Measurements from ENCODE around the gene USP5.
A peak's percentile ranks its signal among the peaks of the same experiment; 100 is the strongest.
"Not testable (repeated sequence)": the region's sequence is repeated elsewhere in the genome, so short reads cannot be mapped to it uniquely, and the experiment has no call there.

Gene USP5

DNA sequence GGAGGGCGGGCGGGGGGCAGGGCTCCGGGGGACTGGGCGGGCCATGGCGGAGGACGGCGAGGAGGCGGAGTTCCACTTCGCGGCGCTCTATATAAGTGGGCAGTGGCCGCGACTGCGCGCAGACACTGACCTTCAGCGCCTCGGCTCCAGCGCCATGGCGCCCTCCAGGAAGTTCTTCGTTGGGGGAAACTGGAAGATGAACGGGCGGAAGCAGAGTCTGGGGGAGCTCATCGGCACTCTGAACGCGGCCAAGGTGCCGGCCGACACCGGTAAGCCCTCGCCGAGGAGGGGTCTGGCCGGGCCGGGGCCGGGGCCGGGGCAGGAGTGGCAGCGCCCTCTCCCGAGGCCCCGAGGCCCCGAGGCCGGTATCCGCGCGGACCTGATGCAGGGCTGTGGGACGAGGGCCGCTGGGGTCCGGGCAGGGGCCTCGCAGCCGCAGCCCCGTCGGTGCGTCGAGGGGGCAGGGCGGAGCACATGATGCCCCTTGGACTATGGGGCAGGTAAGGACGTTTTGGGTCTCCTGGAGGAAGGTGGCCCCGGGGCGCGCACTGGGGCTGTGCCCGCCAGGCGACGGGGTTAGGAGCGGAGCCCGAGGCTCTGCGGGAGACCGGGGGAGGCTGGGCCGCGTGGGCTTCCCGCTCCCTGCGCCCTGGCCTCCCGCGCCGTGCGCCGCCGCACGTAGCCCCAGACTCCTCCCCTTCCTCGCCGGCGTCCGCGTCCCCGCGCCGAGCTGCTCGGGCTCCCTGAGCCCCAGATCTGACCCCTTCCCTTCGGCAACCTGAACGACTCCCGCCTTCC lies 15.7 kb downstream of the USP5 start, which contains the start of gene TPI1:
TPI1 (plus strand) TSS at position 119 of the 798 bp plus-strand sequence; CDS start at position 155, 36 bp downstream.
- peak; percentile 90 for DNase-seq

DNA sequence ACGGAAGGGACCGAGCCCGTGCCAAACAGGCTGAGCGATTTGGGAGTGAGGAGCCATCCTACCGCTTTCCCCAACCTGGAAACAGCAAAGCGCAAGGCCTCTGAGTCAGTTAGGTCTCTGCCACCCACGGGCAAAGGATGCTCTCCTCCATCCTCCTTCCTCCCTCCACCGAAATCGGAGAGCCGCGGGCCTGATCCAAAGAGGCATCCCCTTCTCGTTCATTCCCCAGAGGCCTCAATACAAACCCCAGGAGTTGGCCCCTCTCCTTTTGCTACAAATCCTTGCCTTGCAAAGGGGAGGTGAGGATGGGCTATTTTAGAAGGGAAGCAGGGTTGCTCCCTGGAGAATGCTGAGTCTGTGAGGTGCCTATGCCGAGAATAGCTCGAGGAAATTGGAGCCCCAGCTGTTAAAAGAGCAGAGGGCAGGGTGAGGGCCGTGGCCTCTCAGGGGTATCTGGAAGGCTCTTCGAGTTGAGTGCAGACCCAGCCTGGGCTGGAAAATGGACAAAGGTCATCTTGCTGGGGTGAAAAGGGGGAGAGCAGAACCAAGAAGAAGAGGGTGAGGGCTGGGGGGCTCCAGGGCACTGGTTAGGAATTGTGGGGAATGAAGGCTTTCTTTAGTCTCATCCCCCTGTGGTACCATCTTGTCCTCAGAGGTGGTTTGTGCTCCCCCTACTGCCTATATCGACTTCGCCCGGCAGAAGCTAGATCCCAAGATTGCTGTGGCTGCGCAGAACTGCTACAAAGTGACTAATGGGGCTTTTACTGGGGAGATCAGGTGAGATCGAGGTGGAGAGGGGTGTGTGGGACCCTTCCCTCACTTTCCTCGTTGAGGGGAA lies 16.5 kb downstream of the USP5 start:
- no peak for DNase-seq

DNA sequence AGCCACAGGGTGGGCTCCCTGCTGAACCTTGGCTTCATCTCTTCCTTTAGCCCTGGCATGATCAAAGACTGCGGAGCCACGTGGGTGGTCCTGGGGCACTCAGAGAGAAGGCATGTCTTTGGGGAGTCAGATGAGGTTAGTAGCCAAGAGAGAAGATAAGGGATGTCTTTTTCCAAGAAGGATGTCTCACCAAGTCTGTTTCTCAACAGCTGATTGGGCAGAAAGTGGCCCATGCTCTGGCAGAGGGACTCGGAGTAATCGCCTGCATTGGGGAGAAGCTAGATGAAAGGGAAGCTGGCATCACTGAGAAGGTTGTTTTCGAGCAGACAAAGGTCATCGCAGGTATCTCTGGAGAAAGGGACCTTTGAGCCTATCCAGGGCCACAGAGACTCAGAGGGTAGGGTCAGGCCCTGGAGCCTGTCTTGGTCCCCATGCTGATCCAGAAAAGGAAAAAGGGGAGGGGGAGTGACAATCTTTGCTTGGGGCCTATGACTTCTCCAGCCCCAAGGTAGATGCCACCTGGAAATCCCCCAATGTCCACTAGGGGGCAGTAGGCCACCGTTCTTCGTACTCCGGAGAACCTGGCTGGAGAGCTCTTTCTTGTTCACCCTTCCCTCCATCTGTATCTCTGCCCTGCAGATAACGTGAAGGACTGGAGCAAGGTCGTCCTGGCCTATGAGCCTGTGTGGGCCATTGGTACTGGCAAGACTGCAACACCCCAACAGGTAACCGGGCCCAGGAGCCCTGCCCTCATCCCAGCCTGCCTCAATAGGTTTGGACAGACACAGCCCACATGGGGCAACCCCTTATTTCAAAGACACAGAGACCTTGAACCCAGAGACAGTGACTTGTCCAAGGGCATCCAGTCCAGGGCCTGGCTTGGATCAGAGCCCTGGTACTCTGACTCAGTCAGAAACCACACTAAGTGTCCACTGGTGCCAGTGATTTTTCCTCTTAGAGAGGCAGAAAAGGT lies 17.4 kb downstream of the USP5 start:
- DNase-seq = peak; percentile 75

DNA sequence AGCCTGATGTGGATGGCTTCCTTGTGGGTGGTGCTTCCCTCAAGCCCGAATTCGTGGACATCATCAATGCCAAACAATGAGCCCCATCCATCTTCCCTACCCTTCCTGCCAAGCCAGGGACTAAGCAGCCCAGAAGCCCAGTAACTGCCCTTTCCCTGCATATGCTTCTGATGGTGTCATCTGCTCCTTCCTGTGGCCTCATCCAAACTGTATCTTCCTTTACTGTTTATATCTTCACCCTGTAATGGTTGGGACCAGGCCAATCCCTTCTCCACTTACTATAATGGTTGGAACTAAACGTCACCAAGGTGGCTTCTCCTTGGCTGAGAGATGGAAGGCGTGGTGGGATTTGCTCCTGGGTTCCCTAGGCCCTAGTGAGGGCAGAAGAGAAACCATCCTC lies 18.4 kb downstream of the USP5 start:
- not testable (repeated sequence) for DNase-seq

DNA sequence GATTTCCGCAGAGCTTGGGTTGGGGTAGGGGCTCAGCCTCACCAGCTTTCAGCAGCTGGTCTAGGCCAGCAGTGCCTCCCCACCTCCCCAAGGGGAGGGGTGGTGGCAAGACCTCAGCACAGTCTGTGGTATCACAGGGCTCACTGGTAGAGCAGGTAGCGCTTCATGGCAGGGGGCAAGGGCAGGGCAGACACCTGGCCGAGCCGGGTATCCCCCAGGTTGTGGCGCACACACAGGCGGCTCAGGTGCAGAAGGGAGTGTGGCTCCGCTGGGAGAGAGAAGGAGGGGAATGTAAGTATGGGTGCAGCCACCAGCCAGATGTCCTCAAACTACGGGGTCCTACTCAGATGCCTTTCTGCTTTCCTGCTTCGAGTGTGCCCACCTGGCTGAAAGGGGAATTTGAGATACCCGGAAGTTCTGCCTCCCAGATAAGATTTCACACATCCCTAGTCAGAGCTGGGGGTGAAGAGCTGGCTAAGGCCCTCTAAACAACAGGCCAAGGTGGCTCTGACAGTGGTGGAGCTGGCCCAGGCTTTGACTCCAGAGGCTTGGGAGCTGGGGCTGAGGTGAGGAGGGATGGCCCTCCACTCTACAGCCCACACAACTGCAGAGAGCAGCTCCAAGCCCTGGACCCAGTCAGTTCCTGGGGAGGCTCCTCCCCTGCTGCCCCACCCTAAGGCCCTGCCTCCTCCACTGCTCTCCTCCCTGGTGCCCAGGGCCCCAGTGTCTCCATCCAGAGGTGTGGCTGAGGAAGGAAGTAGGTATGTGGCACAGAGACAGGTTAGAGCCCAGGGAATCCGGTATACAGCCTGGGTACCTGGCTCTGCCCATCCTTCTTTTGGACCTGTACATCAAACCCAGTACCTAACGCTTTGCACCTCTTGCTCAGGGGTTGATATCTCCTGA lies 19.4 kb downstream of the USP5 start:
- DNase-seq = no peak

DNA sequence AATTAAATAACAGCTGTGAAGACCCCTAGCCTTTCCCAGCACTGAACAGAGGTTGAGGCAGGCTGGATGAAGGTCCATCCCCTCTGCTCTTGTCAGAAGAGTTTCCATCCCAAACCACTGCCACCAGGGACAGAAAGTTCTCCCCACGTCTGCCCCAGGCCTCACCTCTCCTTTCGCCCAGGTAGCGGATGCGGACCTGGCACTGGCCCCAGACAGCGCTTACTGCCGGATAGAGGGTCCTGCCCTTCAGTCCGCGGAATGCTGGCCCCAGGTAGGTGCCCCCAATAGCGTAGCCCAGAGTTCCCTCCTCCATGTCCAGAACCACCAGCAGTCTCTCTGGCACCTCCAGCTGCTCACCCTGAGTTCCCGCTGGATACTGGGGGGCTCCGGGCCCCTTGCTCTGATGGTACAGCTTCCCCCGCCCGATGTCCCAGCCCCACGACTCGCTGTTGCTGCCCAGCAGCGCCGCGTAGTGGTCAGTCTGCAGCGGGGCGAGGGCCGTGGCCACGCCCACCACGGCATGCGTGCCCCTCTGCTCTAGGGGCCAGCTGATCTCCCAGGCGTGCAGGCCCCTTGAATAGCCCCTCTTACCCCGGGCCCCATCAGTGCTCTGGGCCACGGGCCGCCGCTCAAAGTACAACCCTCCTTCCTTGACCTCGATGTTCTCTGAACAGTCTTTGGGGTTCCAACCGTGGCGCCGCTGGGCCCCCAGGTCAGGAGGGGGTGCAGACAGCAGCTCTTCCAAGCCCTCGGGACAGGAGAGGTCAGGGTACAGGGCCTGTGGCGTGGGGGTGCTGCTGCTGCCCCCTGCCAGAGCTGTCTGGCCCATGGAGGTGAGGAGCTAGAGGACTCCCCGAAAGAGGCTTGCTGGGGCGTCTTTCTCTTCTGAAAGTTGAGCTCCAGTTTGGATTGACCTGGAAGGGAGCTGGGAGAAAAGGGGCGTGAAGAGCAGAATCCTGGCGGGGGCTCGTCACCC lies 20.4 kb downstream of the USP5 start:
- DNase-seq = peak; percentile 85

DNA sequence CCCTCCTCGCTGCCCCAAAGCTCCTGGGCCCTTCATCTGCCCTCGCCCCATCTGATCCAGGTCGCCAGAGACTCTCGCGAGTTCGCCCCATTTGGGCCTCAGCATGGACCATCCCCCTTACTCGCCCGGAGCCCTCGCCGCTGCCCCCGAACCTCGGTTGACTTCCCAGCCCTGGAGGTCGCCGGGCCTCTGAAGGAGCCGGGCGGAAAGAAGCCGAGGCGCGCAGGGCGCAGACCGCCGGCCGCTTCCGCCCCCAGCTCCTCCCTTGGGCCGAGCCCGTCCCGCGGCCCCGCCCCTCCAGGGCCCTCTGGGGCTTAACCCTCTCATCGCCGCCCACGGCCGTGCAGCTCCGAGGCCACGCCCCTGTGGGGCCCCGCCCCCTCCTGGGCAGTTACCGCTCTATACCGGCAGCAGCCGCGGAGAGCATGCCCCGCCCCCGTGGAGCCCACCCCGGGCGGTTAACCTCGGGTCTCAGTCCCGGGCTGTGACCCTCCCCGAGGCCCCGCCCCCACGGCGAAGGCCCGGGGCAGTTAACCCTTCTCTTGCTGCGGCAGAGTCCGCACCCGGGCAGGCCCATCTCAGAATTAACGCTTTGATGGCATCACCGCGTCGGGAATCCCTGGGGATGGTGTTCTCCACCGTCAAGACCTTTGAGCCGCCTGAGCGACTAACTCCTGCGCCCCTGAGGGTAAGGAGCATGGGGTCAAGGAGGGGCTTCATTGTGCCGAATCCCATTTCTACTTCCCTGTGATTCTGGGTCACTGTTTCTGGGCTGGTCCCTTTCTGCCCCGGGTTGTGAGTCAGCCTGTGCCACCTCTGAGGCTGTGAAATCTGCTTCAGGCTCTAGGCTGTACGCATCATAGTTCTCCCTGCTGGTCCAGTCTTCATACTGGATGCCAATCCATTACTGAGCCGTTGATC lies 21.4 kb downstream of the USP5 start, which contains the start of gene SPSB2:
SPSB2 (minus strand) TSS at position 210 of the 921 bp plus-strand sequence. CDS start 402 bp downstream, outside the sequence.
- peak; percentile 91 for DNase-seq

DNA sequence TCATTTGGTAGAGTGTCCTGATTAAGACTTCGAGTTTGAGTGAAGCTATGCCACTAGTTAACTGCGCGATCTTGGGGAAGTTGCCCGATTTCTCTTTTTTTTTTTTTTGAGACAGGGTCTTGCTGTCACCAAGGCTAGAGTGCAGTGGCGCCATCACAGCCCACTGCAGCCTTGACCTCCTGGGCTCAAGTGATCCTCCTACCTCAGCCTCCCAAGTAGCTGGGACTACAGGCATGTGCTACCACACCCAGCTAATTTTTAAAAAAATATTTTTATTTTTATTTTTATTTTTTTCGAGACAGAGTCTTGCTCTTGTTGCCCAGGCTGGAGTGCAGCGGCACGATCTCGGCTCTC lies 22.0 kb downstream of the USP5 start:
- DNase-seq = not testable (repeated sequence)

DNA sequence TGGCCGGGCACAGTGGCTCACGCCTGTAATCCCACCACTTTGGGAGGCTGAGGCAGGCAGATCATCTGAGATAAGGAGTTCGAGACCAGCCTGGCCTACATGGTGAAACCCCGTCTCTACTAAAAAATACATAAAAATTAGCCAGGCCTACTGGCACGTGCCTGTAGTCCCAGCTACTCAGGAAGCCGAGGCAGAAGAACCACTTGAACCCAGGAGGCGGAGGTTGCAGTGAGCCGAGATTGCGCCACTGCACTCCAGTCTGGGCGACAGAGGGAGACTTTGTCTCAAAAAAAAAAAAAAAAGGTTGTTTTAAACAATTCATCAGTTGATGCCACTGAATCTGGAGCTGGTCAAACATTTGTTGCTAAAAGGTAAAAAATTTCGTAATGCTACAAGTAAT lies 27.9 kb downstream of the USP5 start:
- not testable (repeated sequence) for DNase-seq

DNA sequence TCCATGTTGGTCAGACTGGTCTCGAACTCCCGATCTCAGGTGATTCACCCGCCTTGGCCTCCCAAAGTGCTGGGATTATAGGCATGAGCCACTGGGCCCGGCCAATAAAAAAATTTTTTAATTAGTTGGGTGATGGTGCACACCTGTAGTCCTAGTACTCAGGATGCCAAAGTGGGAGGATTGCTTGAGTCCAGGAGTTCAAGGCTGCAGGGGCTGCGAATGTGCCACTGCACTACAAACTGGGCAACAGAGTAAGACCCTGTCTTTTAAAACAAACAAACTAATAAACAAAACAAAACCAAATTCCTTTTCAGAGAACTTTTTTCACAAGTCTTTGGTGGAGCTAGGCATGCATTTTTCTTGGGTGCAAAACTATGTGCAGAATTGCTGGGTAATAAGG lies 31.3 kb downstream of the USP5 start:
- DNase-seq = no peak

DNA sequence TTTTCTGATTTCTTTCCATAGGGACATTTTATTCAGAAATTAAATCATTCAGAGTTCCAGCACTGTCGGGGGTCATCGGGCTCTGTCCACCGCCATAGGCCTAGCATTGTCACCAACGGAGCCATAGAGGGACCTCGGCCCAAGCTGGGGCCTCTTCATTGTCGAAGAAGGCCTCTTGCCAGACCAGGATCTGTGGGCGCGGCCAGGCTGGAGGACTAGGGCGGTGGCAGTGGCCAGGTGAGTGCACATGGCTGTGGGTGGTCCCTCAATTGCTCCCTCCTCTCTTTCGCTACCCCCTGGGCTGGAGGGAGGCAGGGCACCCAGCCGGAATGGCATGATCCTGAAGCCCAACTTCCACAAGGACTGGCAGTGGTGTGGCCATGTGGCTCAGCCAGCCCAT lies 31.7 kb downstream of the USP5 start:
- no peak for DNase-seq

DNA sequence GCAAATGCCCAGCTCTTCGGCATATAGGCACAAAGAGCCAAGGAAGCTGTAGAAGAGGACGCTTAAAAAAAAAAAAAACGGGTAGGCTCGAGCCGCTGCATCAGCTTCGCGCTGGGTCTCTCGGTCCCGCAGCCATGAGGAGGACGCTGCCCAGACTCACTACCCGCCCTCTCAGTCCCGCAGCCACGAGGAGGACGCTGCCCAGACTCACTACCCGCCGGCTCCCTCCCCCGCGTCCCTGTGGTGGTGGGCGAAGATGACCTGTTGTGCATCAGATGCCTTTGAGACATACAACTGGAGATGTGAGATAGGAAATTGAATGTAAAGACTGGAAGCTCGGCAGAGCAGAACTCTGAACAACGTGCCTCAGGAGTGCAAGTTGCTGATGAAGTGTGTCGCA lies 32.6 kb downstream of the USP5 start:
- DNase-seq = no peak

DNA sequence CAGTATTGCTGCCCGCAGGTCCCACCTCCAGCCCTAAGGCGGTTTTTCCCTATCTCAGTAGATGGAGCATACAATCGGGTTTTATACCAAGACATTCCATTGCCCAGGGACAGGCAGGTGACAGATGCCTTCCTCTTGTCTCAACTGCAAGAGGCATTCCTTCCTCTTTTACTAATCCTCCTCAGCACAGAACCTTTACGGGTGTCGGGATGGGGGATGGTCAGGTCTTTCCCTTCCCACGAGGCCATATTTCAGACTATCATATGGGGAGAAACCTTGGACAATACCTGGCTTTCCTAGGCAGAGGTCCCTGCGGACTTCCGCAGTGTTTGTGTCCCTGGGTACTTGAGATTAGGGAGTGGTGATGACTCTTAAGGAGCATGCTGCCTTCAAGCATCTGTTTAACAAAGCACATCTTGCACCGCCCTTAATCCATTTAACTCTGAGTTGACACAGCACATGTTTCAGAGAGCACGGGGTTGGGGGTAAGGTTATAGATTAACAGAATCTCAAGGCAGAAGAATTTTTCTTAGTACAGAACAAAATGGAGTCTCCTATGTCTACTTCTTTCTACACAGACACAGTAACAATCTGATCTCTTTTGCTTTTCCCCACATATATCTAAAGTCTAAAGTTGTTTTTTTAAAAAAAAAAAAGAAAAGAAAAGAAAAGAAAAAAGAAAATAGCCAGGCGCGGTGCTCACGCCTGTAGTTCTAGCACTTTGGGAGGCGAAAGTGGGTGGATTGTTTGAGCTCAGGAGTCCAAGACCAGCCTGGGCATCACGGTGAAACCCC lies 34.5 kb downstream of the USP5 start:
- DNase-seq = not testable (repeated sequence)

DNA sequence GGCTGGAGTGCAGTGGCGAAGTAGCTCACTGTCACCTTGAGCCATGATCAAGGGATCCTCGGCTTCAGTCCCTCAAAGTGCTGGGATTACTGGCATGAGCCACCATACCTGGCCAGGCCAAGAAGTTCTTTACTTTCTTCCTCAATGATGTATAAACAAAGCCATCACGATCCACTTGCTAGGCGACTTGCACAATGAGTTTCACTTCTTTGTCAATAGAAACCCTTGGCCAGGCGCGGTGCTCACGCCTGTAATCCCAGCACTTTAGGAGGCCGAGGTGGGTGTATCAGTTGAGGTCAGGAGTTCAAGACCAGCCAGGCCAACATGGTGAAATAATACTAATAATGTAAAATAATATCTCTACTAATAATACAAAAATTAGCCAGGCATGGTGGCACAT lies 35.5 kb downstream of the USP5 start:
- no peak for DNase-seq

DNA sequence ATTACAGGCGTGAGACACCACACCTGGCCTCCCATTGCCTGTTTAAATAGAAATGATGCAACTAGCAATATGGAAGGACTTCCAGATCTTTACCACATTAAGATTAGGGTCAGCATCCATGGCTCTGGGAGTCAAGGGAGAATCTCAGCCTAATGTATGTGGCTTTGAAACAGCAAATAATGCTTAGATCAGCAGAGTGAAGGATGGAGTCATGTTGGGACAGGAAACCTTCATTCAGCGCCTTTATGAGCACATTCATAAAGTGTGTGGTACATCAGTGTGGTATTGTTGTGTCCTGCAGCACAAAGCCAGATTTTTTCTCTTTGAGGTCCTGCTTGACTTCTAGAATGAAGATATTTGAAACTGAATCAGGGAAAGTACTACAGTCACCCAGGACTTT lies 36.4 kb downstream of the USP5 start:
- no peak for DNase-seq

DNA sequence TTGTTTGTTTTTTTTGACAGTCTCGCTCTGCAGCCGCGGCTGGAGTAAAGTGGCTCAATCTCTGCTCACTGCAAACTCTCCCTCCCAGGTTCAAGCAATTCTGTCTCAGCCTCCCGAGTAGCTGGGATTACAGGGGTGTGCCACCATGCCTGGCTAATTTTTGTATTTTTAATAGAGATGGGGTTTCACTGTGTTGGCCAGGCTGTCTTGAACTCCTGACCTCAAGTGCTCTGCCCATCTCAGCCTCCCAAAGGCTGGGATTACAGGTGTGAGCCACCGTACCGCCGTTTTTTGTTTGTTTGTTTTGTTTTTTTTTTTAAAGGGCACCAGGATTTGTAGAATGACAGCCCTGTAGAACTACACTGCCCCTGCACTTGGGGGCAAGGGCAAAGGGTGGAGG lies 36.8 kb downstream of the USP5 start:
- not testable (repeated sequence) for DNase-seq

DNA sequence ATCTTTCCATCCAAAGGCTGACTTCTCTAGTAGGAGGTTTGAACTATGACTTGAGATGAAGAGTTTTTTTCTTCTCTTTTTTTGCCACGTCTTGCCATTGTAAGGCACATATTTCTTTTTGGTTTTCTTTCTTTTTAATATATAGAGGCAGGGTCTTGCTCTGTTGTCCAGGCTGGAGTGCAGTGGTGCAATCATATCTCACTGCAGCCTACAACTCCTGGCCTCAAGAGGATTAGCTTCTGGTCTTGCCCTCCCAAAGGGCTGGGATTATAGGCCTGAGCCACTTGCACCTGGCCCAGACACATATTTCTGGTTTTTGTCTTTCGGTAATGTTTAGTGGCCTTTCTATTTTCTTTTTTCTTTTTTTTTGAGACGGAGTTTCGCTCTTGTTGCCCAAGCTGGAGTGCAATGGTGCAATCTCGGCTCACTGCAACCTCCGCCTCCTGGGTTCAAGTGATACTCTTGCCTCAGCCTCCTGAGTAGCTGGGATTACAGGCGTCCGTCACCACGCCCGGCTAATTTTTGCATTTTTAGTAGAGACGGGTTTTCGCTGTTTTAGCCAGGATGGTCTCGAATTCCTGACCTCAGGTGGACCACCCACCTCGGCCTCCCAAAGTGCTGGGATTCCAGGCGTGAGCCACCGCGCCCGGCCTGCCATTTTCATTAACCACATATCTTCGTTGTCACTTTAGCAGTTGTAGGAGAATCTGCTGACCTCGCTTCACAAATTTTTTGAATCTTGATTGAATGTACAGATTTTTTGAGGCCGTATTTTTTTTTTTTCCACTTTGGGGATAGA lies 38.0 kb downstream of the USP5 start:
- DNase-seq = not testable (repeated sequence)

All from midbrain (tissue), 1 donor.